DMS114 treated with DMSO at 0.1 percent for 48 hours (cell line): Measurements from ENCODE around the gene SPON1.
"Not testable (repeated sequence)": the region's sequence is repeated elsewhere in the genome, so short reads cannot be mapped to it uniquely, and the experiment has no call there.

Source experiments
- DNase-seq: peaks from one replicate; lab custom pipeline; 2025; ENCODE audit not compliant: unreplicated experiment; lab: John Stamatoyannopoulos, UW

Gene SPON1

GRCh38 chr11:13974631-13975030 lies 12.1 kb downstream of the SPON1 start:
- no peak for DNase-seq

DNA sequence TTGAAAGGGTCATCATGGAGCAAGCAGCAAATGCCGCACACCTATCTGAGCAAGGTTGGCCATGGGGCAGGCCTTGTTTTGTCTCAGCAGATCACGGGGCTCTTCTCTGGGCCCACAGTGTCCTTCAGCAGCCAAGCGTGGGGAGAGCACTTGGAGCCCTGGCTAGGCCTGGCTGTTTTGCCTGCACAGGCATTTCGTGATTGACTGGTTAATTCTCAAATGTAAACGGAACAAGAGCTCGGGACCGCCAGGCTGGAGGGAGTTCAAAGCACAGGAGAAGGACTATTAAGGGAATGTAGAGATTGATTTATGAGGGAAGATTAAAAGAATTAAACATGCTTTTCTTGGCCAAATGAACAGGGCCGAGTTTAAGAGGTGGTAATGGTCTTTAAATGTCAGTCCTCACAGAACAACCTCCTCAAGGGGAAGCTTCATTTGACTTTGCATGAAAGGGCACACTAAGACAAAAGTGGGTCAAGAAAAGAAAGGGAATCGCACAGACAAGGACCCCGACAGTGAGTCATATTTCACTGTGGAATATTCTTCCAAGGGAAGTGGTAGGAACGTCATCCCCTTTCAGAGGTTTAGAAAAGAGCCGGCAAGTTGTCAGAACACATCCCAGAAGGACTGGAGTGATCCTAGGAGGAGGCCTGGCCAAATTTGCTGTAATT lies 20.7 kb downstream of the SPON1 start:
- DNase-seq: no peak

DNA sequence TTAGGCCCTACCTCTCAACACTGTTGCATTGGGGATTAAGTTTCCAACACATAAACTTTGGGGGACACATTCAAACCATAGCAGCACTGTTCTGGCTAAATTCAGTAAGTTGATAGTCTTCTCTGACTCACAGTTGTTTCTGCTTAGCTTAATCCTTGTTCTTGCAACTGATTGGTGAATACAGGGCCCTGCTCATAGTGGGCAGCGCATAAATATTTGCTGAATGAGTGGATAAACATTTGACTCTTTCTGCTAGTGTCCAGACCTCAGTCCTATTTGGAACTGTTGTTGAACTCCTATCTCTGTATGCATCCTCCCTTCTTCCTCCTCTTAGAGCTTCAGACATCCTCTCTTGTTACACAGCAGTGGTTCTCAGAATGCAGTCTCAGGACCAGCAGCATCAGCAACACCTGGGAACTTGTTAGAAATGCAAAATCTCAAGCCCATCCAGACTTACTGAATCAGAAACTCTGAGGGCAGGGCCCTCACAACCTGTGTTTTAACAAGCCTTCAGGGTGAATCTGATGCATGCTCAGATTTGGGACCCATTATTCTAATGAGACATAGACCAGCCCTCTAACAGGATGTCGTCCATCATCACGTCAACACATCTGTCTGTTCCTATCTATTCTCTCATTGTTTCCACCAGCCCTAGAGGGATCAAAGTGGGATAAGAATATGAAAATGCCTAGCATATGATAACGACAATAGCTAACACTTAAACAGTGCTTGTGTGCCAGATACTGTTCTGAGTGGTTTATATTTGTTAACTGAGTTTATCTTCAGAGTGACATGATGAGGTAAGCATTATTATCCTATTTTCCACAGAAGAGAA lies 22.3 kb downstream of the SPON1 start:
- no peak for DNase-seq

DNA sequence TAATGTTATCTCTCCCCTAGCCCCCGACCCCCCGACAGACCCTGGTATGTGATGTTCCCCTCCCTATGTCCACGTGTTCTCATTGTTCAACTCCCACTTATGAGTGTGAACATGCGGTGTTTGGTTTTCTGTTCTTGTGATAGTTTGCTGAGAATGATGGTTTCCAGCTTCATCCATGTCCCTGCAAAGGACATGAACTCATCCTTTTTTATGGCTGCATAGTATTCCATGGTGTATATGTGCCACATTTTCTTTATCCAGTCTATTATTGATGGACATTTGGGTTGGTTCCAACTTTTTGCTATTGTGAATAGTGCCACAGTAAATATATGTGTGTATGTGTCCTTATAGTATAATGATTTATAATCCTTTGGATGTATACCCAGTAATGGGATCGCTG lies 24.2 kb downstream of the SPON1 start:
- not testable (repeated sequence) for DNase-seq

DNA sequence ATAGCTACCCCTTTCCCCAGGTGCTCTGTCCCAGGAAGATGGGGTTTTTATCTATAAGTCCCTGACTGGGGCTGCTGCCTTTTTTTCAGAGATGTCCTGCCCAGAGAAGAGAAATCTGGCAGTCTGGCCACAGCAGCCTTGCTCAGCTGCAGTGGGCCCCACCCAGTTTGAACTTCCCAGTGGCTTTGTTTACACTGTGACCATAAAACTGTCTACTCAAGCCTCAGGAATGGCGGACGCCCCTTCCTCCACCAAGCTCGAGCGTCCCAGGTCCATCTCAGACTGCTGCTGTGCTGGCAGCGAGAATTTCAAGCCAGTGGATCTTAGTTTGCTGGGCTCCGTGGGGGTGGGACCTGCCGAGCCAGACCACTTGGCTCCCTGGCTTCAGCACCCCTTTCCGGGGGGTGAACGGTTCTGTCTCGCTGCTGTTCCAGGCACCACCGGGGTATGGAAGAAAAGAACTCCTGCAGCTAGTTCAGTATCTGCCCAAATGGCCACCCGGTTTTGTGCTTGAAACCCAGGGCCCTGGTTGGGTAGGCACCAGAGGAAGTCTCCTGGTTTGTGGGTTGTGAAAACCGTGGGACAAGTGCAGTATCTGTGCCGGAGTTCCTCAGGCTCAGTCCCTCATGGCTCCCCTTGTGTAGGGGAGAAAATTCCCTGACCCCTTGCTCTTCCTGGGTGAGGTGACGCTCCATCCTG lies 29.8 kb downstream of the SPON1 start:
- DNase-seq: not testable (repeated sequence)

DNA sequence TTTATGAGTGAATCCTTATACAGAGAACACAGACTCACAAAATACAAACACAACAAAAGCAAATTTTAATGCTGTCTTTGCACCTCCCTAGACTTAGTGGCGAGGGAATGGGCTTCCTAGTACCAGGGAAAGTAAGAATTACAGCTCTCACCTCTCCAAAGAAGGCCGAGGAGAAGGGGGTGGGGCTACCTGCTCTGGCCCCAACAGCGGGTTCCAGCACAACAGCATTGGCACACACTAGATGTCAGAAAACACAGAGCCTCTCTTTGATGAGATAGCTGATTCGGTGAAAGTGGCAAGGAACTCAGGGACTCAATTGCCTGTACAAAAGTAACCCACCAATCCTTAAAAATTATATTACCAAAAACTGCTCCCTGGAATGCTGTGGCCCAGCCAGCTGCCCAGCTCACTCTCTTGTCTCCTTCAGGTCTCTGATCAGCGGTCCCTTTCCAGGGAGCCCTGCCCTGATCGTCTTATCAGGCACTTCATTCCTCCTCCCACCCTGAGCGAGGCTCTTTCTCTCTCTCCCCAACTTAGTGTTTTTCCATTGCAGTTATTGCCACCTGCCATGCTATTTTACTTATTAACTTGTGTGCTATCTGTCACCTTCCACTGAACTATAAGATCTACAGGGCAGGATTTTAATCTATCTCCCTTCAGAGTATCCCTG lies 30.7 kb downstream of the SPON1 start:
- no peak for DNase-seq

- DNase-seq: no peak
These were observed 35.4 kb downstream of the SPON1 start for GRCh38 chr11:13997881-13998280.

GRCh38 chr11:13999704-14000103 lies 37.2 kb downstream of the SPON1 start:
- no peak for DNase-seq

DNA sequence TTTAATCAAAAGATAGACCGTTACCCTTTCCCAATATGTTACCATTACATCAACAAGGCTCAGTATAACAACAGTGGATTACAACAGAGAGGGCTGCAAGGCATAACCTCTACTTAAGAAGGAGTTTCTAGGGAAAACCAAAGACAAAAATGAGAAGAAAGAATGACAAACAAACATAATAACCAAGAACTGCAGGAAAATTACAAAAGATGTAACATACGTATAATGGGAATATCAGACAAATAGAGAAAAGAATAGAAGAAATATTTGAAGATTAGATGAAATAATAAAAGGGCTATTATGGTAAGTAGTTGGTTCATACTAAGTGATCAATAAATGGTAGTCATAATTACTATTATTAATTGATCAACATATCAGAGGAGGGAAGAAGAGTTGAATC lies 39.1 kb downstream of the SPON1 start:
- DNase-seq: no peak

- no peak for DNase-seq
These were observed 45.0 kb downstream of the SPON1 start for GRCh38 chr11:14007566-14007965.

DNA sequence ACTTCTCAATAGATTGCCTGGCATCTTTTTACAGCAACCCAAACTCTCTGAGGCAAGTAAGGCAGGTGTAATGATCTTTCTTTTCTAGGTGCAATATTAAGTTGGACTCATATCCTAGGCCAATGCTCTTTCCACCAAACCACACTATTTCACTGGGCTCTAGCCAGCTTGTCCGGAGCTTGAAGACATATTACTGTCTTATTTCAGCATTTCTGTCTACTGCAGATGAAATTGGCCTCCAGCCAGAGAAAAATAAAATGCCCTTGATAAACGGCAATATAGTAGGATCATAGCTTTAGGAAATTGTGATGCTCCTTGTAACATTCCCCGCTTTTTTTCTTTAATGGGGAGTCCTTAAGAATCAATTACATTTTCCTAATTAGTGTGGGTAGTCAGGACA lies 48.1 kb downstream of the SPON1 start:
- no peak for DNase-seq

- DNase-seq: no peak
These were observed 50.3 kb downstream of the SPON1 start for GRCh38 chr11:14012846-14013245.

- no peak for DNase-seq
These were observed 53.2 kb downstream of the SPON1 start for GRCh38 chr11:14015711-14016110.

DNA sequence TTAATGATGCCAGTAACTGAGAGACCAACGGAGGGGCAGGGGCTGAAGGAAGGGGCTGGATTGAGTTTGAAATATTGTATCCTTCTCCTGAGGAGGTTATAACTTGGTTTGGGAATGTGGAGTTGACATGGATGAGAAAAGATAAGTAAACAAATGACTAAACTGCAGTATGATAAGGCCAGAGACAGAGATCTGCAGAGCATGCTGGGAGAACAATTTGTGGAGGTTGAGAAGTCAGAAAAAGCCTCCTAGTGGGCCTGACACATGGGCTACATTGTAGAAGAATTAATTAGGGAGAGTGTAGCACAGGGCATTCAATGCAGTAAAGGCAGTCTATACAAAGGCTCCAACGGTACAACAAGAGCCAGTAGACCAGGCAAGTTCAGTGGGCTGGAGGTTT lies 55.9 kb downstream of the SPON1 start:
- no peak for DNase-seq

DNA sequence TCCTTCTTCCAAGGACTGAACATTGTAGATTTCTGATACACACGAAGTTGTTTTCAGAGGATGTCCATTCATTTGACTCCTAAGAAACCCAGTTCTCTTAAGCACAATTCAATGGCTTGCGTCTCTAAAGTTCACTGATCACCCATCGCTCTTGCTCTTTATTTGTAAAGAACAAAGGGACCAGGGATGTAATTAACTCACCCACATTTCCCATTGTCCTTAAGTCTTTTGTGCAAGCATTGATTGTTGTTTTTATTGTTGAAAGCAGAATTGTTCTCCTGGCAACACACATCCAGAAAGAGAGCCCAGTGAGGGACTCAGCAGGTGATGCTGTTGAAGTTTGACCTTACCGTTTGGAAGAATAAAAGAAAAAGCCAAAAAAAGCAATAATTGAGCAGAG lies 59.2 kb downstream of the SPON1 start:
- DNase-seq: no peak

DNA sequence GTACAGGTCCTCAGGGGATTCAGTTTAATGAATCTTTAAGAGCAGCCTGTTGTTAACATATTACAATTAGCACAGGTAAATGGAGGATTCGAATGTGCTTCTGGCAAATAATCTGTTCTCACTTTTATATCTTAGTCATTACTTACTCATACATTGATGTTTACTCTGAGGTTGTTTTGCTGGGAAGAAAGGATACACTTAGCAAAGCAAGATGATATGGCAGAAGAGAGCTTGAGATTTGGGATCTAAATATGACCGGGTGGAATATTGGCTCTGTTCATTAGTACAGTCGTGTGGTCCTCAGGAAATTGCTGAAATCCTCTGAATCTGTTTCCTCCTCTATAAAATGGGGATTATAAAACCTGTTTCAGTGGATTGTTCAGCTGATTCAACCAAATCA lies 59.7 kb downstream of the SPON1 start:
- DNase-seq: no peak

DNA sequence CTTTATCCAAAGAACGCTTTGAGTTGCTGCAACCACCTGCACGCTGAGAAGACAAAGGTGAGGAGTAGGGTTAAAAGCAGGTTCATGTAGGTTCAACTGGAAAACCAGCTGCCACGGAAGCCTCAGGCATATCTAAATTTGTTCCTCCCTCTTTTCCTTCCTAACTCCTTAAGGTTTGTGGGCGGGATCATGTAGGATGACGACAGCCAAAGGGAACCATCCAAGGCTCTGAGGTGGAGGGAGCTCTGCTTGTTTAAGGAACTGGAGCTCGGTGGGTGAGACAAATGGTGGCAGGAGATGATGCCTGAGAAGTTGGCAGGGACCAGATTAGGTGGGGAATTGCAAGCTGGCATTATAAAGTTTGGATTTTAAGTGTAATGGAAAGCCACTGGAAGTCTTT lies 60.3 kb downstream of the SPON1 start:
- no peak for DNase-seq

GRCh38 chr11:14026961-14027360 lies 64.4 kb downstream of the SPON1 start:
- DNase-seq: no peak

DNA sequence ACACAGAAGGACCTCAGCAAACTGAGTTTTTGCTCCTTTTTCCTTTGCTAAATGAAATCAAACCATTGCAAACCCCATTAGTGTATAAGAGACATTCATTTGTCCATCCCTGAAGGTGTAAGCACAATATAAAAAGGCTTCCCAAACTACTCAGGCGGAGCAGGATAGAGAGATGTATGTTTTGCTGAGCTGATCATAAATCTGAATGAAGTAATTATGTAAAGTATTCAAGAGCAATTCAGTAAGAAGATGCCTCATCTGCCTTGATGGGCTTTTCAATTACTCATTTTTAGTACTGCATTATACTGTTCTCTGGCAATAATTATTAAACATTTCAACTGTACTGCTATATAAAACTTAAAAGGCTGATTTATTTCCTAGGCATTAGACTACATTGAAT lies 65.0 kb downstream of the SPON1 start:
- no peak for DNase-seq

DNA sequence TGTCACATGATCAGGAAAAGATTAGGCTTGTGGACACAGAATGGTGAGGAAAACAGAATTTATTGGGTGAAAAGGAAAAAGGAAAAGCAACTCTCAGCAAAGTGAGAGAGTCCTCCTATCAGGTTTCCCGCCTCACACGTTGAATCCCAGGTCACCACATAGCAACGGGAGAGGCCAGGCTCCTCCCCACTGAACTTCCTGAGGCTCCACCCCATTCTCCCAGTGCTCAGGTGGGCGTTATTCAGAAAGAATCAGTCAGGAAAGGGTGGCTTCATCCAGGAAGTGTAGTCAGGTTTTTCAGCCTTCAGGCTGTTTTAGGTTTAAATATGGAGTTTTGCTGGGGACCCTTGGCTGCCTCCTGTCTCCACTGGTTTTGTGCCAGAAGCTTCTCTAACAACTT lies 66.9 kb downstream of the SPON1 start:
- no peak for DNase-seq
